Endothelial cell of umbilical vein (primary cell): Measurements from ENCODE around the gene GJB5. TPM values are rescaled to one million over a fixed set of nuclear protein-coding genes. Genes with fewer than 3 reads are reported as not detected.

ENCODE experiments used
- BruUV-seq: library from RNA; stranded (reverse); fragments of 400-500 nt; replicated peaks from 2 replicates; lab custom pipeline; 2021; lab: Mats Ljungman, UMichigan
- CTCF ChIA-PET: fragments of 300-600, 350-600 bp; sonication (Branson Sonifier 250); formaldehyde crosslinking; loops from one replicate; lab custom pipeline; 2021; ENCODE audit warnings: antibody characterized with exemption, inconsistent platforms; lab: Charles Lee
- POLR2A ChIA-PET: fragments of 300-600, 350-600 bp; sonication (Branson Sonifier 250); formaldehyde crosslinking; loops from one replicate; lab custom pipeline; 2021; ENCODE audit warnings: antibody characterized with exemption, inconsistent platforms; lab: Charles Lee
- DNase-seq: peaks from one replicate; pipeline ENCODE4 v3.0.0-alpha.2; 2011; ENCODE audit warnings: low read depth, low spot score
- FAIRE-seq: peaks from 2 replicates; lab custom pipeline; 2011; peaks lifted over from hg19 to GRCh38; lab: Jason Lieb, UNC
- H2AFZ ChIP-seq: 2 replicates; pipeline ENCODE4 v1.6.0; 2012; ENCODE audit warnings: low read depth, low read length, control low read depth, inconsistent platforms
- H3K27ac ChIP-seq: 2 replicates; pipeline ENCODE4 v1.5.1; 2011; ENCODE audit warnings: low read depth, mild to moderate bottlenecking, control low read depth, low read length, moderate library complexity; ENCODE audit not compliant: insufficient read depth
- H3K27me3 ChIP-seq, 2 experiments: 2 replicates each; pipeline versions ENCODE4 v1.6.0 to v1.6.1; 2011; ENCODE audit warnings: low read length in 2 of 2, mixed read lengths in 1 of 2; ENCODE audit not compliant: control insufficient read depth in 2 of 2, insufficient read depth in 2 of 2
- H3K36me3 ChIP-seq, 2 experiments: 2 replicates in 1 of 2; 3 replicates in 1 of 2; pipeline ENCODE4 v1.5.1; 2011; ENCODE audit warnings: low read length in 2 of 2, mild to moderate bottlenecking in 1 of 2, moderate library complexity in 1 of 2; ENCODE audit not compliant: control insufficient read depth in 2 of 2, insufficient read depth in 2 of 2; ENCODE audit errors: extremely low read depth in 1 of 2
- H3K4me1 ChIP-seq: 3 replicates; pipeline ENCODE4 v1.5.1; 2011; ENCODE audit warnings: mild to moderate bottlenecking, low read length; ENCODE audit not compliant: control insufficient read depth, insufficient read depth; ENCODE audit errors: extremely low read depth
- H3K4me2 ChIP-seq: 2 replicates; pipeline ENCODE4 v1.6.1; 2011; ENCODE audit warnings: low read length, control low read depth, mixed read lengths; ENCODE audit not compliant: insufficient read depth
- H3K4me3 ChIP-seq, 3 experiments: fragments of 200-600 bp in 1 of 3; sonication (generic), shearing (Covaris generic) in 1 of 3; replicated peaks in 1 of 3; 2 replicates each; pipeline ENCODE4 v1.5.1; 2011 to 2016; ENCODE audit warnings: control low read depth in 3 of 3, low read length in 3 of 3, mild to moderate bottlenecking in 2 of 3, inconsistent platforms in 1 of 3, low read depth in 1 of 3, moderate library complexity in 1 of 3; ENCODE audit not compliant: insufficient read depth in 1 of 3
- H3K79me2 ChIP-seq: 2 replicates; pipeline ENCODE4 v1.6.0; 2012; ENCODE audit warnings: low read length, inconsistent platforms; ENCODE audit not compliant: control insufficient read depth, insufficient read depth
- H3K9ac ChIP-seq: replicated peaks from 2 replicates; pipeline ENCODE3; 2011; ENCODE audit warnings: low read length, control low read depth; ENCODE audit not compliant: insufficient read depth; ENCODE audit errors: extremely low read depth
- H3K9me1 ChIP-seq: replicated peaks from 3 replicates; pipeline ENCODE4 v1.6.0; 2011; ENCODE audit warnings: mild to moderate bottlenecking, low read length; ENCODE audit not compliant: control insufficient read depth, insufficient read depth; ENCODE audit errors: extremely low read depth
- H3K9me3 ChIP-seq: replicated peaks from 2 replicates; pipeline ENCODE4 v1.5.1; 2012; ENCODE audit warnings: low read length, inconsistent platforms; ENCODE audit not compliant: control insufficient read depth, insufficient read depth
- H4K20me1 ChIP-seq: replicated peaks from 2 replicates; pipeline ENCODE3; 2011; ENCODE audit warnings: mild to moderate bottlenecking, low read length; ENCODE audit not compliant: control insufficient read depth, insufficient read depth; ENCODE audit errors: extremely low read depth
- CTCF ChIP-seq, 2 donors: IDR thresholded peaks; 1 replicate in 1 of 2; 2 replicates in 1 of 2; pipeline ENCODE4 v1.5.1; 2011; ENCODE audit warnings: low read length in 2 of 2, mild to moderate bottlenecking in 2 of 2, moderate library complexity in 2 of 2, control low read depth in 1 of 2, inconsistent platforms in 1 of 2, low read depth in 1 of 2; ENCODE audit not compliant: insufficient read depth in 1 of 2; ENCODE audit errors: extremely low read depth in 1 of 2
- EZH2 ChIP-seq: IDR thresholded peaks from 2 replicates; pipeline ENCODE4 v1.6.1; 2012; ENCODE audit warnings: borderline replicate concordance, low read depth, mild to moderate bottlenecking, moderate library complexity, low read length, inconsistent platforms; ENCODE audit not compliant: severe bottlenecking
- FOS ChIP-seq: IDR thresholded peaks from 2 replicates; pipeline ENCODE4 v1.6.1; 2011; ENCODE audit warnings: mild to moderate bottlenecking, low read length, moderate library complexity, borderline replicate concordance; ENCODE audit not compliant: insufficient read depth
- GATA2 ChIP-seq: IDR thresholded peaks from 2 replicates; pipeline ENCODE4 v1.7.0; 2011; ENCODE audit warnings: low read depth, mild to moderate bottlenecking, moderate library complexity, mixed read lengths, low read length; ENCODE audit not compliant: insufficient read length, insufficient read depth
- JUN ChIP-seq: IDR thresholded peaks from 2 replicates; pipeline ENCODE4 v1.6.1; 2011; ENCODE audit warnings: borderline replicate concordance, low read depth; ENCODE audit not compliant: insufficient read length, insufficient read depth
- MAX ChIP-seq: IDR thresholded peaks from 2 replicates; pipeline ENCODE4 v1.6.1; 2011; ENCODE audit not compliant: insufficient read depth, insufficient read length
- MYC ChIP-seq: IDR thresholded peaks from one replicate; pipeline ENCODE4 v1.6.1; 2011; ENCODE audit warnings: mild to moderate bottlenecking, low read depth, low read length
- POLR2A ChIP-seq: IDR thresholded peaks from 2 replicates; pipeline ENCODE4 v1.6.1; 2012; ENCODE audit warnings: low read depth, mild to moderate bottlenecking, control low read depth, low read length
- POLR2AphosphoS5 ChIP-seq: IDR thresholded peaks from 2 replicates; pipeline ENCODE4 v1.6.1; 2012; ENCODE audit warnings: low read depth, mild to moderate bottlenecking, control low read depth, low read length, moderate library complexity; ENCODE audit not compliant: insufficient read depth
- dilution Hi-C: fragments of 300-500 bp; cut with MboI; formaldehyde crosslinking; loops from one replicate; pipeline ENCODE4 v1.15.0; 2019; ENCODE audit warnings: low sequenced_read_pairs; ENCODE audit not compliant: extremely low pct_ligation_motif_present
- intact Hi-C: fragments of 100-400 bp; cut with micrococcal nuclease; formaldehyde crosslinking; loops from one replicate; pipeline ENCODE4 v1.10.0; 2022
- polyA plus RNA-seq, 4 experiments: library from polyadenylated mRNA; depleted of rRNA in 3 of 4; stranded (reverse) in 3 of 4; unstranded in 1 of 4; fragments of >200 nt; gene quantifications; 2 replicates each; pipeline versions ENCODE4 v1.2.1 to v1.2.3, GENCODE V29; 2011 to 2012; ENCODE audit warnings: missing spikeins in 1 of 4
- total RNA-seq: library from RNA; stranded (reverse); gene quantifications from 2 replicates; pipeline ENCODE4 v1.2.3, GENCODE V29; 2021

GJB5 gene
- total and polyA plus RNA-seq, 2 donors (not counting 3 experiments of a cell fraction or from before 2014, with no cell fraction given) = not detected

GRCh38 chr1:34800214-34800613, 45.4 kb downstream of the GJB5 start:
- TF ChIP-seq MYC (no peak), GATA2 (peak; percentile 13), POLR2AphosphoS5 (no peak), FOS (peak; percentile 37), JUN (no peak)
- intact Hi-C loops = no loop called here
- DNase-seq = peak; percentile 22

GRCh38 chr1:34803770-34804169, 48.9 kb downstream of the GJB5 start:
- H3K36me3 ChIP-seq = no peaks in the 10 kb centered on the region
- peaks cover 0 to 2% of the 10 kb centered on the region in 2 experiments for H3K27me3 ChIP-seq
- TF ChIP-seq POLR2AphosphoS5 (no peak), FOS (no peak), CTCF (IDR thresholded peaks at IDR 0.05; ENCODE audit: extremely low read depth in 1 of 2, insufficient read depth in 1 of 2, low read depth in 1 of 2, low read length in 2 of 2) (no peak), POLR2A (no peak), GATA2 (no peak), MYC (no peak), MAX (no peak), JUN (no peak), EZH2 (no peak)
- H3K79me2 ChIP-seq = no peaks in the 10 kb centered on the region
- H4K20me1 ChIP-seq = no peaks in the 10 kb centered on the region
- dilution Hi-C loops (no loop called here), intact Hi-C loops (no loop called here)
- no TSS peak for BruUV-seq
- no peak overlapping the region for H3K4me3 ChIP-seq
- no peaks in the 10 kb centered on the region for H3K9me3 ChIP-seq
- no peaks in the 10 kb centered on the region for H3K4me1 ChIP-seq
- no peaks in the 10 kb centered on the region for H3K9me1 ChIP-seq
- no peak overlapping the region for H3K9ac ChIP-seq
- ChIA-PET POLR2A (no interaction called here), CTCF (interaction anchor here (0.8 to 1.5 kb wide), 3 partner anchors 10 to 18 kb away, joined by 3 to 4 read pairs (median 3); no protein-coding TSS in a partner anchor)
- FAIRE-seq = no peak
- H2AFZ ChIP-seq = no peak overlapping the region
- no peak overlapping the region for H3K27ac ChIP-seq
- DNase-seq = no peak
- no peak overlapping the region for H3K4me2 ChIP-seq

More at GRCh38 chr1:34800214-34800613, 45.4 kb downstream of the GJB5 start:
- no peak for FAIRE-seq
- H3K27me3 ChIP-seq = peaks cover 8 to 9% of the 10 kb centered on the region in 2 experiments
- ChIA-PET CTCF (interaction anchor here (1.6 kb wide), 1 partner anchor 52 kb away, joined by 5 read pairs; no protein-coding TSS in a partner anchor), POLR2A (interaction anchor here (0.5 kb wide), 1 partner anchor 21 kb away, joined by 3 read pairs; no protein-coding TSS in a partner anchor)
- H4K20me1 ChIP-seq = no peaks in the 10 kb centered on the region
- no peak overlapping the region for H3K4me3 ChIP-seq
- dilution Hi-C loops = no loop called here
- H3K36me3 ChIP-seq = peaks cover 0 to 2% of the 10 kb centered on the region in 2 experiments
- H3K9ac ChIP-seq = no peak overlapping the region
- BruUV-seq = no TSS peak
- H3K79me2 ChIP-seq = no peaks in the 10 kb centered on the region
- H3K9me3 ChIP-seq = no peaks in the 10 kb centered on the region
- H2AFZ ChIP-seq = no peak overlapping the region
- H3K9me1 ChIP-seq = no peaks in the 10 kb centered on the region
- no peak overlapping the region for H3K4me2 ChIP-seq
- H3K27ac ChIP-seq = no peak overlapping the region
- no peaks in the 10 kb centered on the region for H3K4me1 ChIP-seq
